Retinal pigment epithelial cell (primary cell): ENCODE measurements around the gene ADGRE2.

Source experiments
- DNase-seq: peaks from one replicate; pipeline ENCODE4 v3.0.0-alpha.2; 2010; ENCODE audit warnings: low read depth
- H3K4me3 ChIP-seq: 2 replicates; pipeline ENCODE4 v1.5.1; 2011; ENCODE audit warnings: mild to moderate bottlenecking, low read length, control low read depth, moderate library complexity
- TF ChIP-seq, protein P1 (sequence below): conservative IDR thresholded peaks from 2 replicates; pipeline ENCODE4 v1.5.1; 2011; ENCODE audit warnings: low read depth, low read length, control low read depth, inconsistent platforms

The ADGRE2 gene

DNA sequence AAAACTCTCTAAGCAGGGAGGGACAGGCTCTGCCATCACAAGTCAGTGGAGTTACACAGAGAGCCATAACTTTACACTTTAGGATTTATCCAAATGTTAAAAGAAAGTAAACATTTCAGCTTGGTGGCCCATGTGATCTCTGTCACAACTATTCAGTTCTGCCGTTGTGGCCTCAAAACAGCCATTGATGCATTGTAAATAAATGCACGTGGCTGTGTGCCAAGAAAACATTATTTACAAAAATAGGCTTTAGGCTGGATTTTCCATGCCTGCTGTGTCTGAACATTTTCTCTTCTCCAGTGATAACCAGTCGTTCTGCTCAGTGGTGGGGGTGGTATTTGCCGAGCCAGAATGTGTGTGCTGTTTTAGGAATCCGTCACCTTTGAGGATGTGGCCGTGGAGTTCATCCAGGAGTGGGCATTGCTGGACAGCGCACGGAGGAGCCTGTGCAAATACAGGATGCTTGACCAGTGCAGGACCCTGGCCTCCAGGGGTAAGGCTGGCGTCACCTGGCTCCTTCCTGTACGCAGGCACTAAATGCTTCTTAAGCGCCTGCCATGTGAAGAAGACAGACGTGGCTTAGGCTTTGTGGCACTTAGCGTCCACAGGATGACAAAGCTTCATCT, 83.6 kb downstream of the ADGRE2 start:
- DNase-seq = no peak
- no peak overlapping the region for H3K4me3 ChIP-seq
- TF ChIP-seq, protein P1, sequence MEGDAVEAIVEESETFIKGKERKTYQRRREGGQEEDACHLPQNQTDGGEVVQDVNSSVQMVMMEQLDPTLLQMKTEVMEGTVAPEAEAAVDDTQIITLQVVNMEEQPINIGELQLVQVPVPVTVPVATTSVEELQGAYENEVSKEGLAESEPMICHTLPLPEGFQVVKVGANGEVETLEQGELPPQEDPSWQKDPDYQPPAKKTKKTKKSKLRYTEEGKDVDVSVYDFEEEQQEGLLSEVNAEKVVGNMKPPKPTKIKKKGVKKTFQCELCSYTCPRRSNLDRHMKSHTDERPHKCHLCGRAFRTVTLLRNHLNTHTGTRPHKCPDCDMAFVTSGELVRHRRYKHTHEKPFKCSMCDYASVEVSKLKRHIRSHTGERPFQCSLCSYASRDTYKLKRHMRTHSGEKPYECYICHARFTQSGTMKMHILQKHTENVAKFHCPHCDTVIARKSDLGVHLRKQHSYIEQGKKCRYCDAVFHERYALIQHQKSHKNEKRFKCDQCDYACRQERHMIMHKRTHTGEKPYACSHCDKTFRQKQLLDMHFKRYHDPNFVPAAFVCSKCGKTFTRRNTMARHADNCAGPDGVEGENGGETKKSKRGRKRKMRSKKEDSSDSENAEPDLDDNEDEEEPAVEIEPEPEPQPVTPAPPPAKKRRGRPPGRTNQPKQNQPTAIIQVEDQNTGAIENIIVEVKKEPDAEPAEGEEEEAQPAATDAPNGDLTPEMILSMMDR = no peak

DNA sequence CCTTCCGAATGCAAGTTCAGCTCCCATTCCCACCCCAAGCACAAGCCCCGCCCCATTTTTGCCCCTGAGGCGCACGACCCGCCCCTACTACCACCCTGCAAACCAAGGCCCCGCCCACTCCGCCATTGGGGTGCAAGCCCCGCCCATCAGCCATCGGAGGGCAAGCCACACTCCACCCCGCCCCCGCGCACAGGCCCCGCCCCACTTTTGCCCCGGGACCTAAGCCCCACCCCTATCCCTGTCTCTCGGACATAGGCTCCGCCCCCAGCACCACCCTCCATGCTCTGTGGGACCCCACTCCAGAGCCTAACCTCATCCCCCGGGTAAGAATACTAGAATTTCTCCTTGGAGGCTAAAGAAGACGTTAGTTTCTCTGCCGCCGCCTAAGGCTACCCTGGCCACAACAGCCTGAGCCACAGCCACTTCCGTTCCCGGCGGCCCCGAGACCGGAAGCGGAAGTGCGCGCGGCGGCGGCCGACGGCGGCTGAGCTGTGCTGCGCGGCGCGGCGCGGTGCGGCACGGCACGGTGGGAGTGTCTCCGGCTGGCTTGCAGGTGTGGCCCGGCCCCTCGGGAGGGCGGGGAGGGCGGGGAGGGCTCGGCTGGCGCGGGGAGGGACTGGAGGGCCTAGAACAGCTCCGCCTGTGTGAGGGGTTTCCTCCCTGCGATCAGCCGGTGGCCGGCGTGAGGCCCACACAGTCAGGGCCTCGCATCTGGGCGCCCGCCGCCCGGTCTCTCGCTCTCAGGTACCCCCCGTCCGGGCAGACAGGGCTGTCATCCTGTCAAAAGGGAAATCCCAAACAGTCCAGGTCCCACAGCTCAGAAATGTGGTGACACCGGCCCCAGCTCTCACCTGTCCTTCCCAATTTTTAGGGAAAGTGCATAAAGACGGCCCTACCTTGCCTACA, 88.5 kb downstream of the ADGRE2 start, which contains the start of gene ZNF333:
Gene ZNF333 (plus strand): TSS at position 451 of the 906 bp plus-strand sequence. CDS start 3,444 bp downstream, outside the sequence.
- TF ChIP-seq, protein P1 = no peak
- DNase-seq = peak; percentile 30
- H3K4me3 ChIP-seq = peak within 1 kb of the TSS; percentile 93

GRCh38 chr19:14686411-14686810, 91.9 kb downstream of the ADGRE2 start:
- no peak for DNase-seq
- TF ChIP-seq, protein P1 = peak; percentile 28
- no peak overlapping the region for H3K4me3 ChIP-seq

DNA sequence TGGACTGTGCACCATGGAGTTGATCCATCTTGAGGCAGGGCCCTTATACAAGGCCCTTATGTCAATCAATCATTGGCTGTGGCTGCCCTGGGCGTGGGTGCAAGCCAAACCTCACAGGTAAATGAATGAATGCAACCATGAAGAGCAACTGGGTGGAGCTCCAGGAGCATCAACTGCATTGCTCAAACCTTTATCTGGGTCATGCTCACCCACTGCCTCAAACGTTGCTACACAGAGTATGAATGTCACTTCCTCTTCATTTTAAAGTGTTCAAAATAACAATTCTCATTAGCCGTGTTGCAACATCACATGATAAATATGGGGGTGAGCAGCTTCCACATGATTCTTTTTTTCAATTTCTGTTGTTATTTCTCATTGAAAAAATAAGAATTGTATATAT, 94.9 kb downstream of the ADGRE2 start:
- no peak for DNase-seq
- H3K4me3 ChIP-seq = no peak overlapping the region
- TF ChIP-seq, protein P1 = no peak
